GM23248 (cell line): ENCODE data around the gene ZNF365.

Experiments
- EZH2 ChIP-seq: fragments of 200-600 bp; sonication (generic); IDR thresholded peaks from 2 replicates; pipeline ENCODE4 v1.6.1; 2018; ENCODE audit warnings: antibody characterized with exemption, mild to moderate bottlenecking; ENCODE audit not compliant: insufficient read depth, poor library complexity, severe bottlenecking
- EZH2phosphoT487 ChIP-seq: fragments of 200-600 bp; sonication (generic); IDR thresholded peaks from 2 replicates; pipeline ENCODE4 v1.6.1; 2018; ENCODE audit warnings: antibody characterized with exemption, moderate library complexity, mild to moderate bottlenecking, low read depth; ENCODE audit not compliant: insufficient read depth

DNA sequence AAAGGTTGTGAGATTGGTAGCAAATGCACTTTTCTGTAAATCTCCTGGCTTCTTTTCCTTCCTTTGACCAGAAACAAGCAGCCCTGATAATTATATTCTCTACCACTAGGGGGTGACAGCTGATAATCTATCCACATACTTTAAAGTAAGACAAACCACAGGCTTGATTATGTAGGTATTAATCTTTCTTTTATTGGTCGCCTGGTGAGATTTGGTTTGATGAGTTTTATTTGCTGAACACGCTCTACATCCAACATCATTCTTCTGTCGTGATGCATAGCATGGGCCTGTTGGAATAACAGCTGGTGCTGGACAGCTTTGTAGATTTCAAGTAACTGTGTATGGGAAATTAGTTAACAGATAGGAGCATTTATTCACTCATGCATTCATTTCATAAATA lies 63.5 kb downstream of the ZNF365 start:
- TF ChIP-seq EZH2: no peak
- TF ChIP-seq EZH2phosphoT487: peak; percentile 96
